ENCODE results near the gene CLRN2.

CLRN2 gene

DNA sequence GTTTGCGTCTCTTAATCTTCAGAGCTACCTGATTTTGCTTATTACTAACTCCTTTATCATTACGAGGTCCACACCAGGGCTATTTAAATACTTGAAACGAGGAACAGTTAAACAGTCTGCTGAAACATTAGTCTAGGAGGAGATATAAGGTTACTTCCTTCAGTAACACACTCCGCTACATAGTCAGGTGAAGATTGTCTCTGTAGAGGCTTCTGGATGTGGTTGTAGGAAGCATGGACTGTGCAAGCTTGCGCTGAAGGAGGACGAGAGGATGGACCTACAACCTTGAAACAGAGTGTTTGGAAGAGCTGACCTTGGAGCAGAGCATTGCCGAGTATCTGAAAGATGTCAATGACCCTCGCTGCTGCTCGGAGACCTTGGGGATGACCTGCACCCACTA, at the start of gene CLRN2:
Gene CLRN2, plus strand, starts transcription at position 301 of the 400 bp plus-strand sequence. CDS start 102 bp downstream, outside the sequence.
- DNase-seq (ENCODE audit: low read depth), result no peak

DNA sequence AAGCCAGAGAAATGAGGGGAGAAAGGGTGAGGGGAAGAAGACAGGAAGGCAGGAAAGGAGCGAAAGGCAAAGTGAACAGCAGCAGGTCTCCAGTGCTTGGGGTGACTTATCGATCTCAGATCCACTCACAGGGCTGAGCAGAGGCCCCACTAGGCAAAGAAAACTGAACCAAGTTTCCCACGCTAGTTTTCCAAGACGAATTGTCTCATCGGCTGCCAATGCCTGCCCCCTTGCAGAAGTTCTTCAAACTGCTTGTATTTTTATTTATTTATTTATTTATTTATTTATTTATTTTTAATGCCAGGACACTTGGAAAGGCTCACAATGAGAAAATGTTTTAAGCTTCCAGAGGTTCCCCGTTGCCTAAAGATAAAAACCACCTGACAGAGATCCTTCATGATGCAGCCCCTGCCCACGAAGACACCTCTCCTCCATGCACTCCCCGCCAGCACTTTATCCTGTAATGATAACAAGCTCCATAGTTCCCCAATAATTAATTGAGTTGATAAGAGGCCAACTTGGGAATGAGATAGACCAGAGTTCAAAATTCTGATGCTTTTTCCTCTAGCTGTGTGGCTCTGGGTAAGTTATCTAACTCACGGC, 46.2 kb upstream of the CLRN2 start:
- DNase-seq (ENCODE audit: low read depth), result no peak

DNA sequence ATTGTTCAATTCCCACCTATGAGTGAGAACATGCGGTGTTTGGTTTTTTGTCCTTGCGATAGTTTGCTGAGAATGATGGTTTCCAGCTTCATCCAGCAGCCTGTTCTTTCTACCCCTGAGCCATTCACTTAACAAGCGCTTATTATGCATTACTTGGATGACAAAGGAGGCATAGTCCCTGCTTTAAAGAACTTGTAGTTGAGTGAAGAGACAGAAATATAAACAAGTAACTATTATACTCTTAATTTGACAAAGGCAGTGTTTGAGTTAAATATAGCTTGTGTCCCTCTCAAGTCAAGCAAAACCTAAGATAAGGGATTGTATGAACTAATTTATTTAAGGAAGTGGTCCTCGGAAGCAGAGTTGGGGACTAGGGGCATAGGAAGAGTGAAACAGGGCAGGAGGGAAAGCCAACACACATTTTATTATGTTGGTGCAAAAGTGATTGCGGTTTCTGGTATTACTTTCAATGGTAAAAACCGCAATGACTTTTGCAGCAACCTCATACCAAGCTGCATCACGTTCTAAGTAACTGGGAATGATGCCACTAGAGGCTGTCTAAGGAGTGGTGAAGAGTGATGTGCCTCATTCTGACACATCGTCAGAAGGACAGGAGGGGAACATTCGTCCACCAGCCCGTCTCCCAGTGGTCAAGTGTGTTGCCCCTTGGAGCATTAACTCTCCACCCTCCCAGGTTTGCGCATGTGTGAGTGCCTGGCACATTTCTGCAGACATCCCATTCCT, 44.9 kb upstream of the CLRN2 start:
- no peak for DNase-seq (ENCODE audit: low read depth)

GRCh38 chr4:17475481-17475880, 39.5 kb upstream of the CLRN2 start:
- DNase-seq (ENCODE audit: low read depth), result no peak

DNA sequence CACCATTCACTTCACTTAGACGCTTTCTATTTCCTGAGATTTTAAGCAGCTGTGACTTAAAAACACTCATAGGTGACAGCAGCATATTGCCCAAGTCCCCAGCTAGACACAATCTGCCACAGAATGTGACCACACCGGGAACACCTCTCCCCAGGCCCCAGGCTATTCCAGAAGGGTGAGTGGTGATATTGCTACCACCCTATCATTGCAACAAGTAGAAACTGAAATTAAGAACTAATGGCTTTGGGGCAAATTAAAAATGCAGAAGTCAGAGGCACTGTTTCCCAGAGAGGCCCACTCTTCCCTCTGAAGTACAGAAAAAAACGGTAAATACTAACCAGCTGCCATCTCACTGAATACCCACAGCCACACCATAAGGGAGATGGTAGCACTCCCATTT, 38.1 kb upstream of the CLRN2 start:
- DNase-seq (ENCODE audit: low read depth), result no peak

DNA sequence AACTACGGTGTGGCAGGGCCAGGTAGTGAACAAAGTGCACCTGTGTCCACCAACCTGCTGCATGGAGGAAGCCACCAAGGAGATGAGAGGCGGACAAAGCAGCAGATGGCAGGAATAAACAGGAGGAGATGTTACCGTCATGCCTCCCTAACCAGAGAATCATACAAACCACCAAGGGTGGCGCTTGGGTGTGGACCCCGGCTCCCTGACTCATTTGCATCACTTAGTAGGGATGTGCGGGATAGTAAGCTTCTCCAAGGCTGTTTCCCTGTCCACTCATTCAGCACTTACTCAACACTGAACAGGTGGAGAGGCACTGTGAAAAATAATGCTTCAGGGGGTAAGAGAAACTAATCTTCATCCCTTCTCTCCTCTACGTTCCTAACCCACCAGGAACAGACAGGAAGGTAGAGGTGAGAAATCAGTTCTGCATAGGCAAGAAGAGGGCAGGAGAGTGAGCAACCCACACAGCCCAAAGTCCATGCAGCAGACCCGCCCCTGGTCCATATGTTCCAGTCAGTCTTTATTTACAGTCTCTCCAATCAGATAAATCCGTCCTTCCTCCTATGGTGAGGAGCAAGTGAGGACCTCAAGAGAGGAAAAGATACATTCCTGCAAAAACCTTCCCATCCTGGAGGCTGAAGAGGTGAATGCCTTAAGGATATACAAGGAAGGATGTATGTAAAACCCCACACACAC, 37.0 kb upstream of the CLRN2 start:
- DNase-seq (ENCODE audit: low read depth), result no peak

DNA sequence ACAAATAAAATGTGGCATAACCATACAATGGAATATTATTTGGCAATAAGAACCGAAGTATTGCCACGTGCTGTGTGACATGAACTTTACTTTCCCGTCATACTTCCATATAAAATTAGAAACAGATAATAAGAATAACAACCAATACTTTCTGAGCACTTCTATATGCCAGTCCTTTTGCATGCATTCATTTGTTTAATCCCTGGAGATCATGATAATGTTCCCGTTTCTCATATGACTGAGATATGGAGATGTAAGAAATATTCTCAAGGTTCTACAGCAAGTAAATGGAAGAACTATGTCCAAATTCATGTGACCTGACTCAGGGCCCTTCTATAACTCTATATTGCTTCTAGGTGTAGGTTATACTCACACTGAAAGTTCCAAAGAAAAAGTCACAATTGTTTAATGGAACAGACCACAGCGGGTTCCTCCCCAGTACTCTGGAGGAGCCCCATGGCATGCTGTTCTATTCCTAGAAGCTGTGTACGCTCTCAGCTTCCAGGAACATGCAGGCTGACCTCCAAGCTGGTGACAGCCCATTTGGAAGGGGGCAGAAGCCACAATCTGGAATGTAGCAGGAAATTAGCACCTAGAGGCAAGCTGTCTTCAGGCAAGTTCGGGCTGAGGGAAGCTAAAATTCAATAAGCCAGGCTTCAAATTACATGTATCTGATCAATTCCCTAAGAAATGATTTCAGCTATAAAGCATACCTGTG, 34.6 kb upstream of the CLRN2 start:
- DNase-seq (ENCODE audit: low read depth), result no peak

DNA sequence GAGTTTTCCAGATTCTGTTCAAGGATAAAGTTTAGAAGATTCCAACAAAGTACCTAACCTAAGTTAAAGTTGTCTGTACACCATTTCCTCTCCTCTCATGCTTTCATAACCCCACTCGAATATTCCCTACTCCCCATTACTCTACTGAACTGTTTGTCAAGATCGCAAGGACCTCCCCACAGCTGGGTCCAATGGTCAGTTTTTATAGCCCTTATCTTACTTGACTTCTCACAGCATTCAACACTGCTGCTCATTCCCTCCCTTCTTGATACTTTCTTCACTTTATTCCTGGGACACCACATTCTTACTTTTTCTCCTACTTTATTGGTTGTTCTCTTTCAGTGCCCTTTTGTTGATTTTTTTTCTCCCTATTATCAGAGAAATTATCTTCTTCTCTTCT, 34.0 kb upstream of the CLRN2 start:
- no peak for DNase-seq (ENCODE audit: low read depth)

DNA sequence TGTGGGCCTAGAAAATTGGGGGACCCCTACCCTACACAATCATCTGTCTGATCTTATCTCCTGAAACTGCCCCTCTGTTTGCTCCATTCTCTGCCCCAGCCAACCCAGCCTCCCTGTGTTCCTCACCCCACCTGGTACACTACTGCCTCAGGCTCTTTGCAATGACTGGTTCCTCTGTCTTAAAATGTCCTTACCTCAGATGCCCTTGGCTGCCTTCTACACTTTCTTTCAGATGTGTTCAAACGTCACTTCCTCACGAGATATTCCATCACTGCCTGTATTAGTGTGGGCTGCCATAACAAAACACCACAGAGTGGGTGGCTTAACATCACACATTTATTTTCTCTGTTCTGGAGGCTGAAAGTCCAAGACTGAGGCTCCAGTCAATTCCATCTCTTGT, 32.2 kb upstream of the CLRN2 start:
- DNase-seq (ENCODE audit: low read depth), result no peak

DNA sequence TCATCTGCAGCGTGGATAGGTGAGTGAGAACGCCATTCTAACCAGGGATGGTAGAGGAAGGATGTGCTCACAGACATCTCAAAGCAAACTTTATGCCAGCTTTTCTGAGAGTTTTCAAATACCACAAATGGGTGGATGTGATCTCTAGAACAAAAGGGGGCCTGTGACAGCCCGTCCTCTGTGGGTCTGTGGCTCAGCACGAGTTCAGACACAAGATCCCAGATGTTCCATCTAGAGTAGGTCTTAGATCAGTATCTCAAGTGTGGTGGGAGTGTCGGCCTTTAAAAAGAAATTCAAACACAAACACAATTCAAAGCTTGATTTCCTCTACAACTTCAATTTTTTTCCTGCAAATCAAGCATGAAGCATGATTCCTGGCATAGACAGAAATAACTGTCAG, 25.8 kb upstream of the CLRN2 start:
- no peak for DNase-seq (ENCODE audit: low read depth)

DNA sequence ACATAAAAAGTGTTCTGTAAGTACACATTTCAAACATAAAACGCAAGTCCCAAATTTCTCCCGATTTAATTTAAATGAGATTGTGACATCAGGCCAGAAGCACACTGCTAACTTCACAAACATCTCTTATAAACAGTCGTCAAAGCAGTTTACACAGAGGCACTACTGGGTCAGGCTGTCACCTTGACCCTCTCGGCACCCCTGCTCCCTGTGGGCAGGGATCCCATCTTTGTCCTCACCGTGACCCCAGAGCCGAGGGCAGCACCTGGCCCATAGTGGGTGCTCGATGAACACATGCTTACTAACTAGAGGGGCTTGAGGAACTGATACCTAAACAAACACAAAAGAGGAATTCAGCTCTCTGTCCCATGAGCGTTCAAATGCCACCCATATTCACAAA, 25.2 kb upstream of the CLRN2 start:
- DNase-seq (ENCODE audit: low read depth), result no peak

GRCh38 chr4:17490575-17491059, 24.3 kb upstream of the CLRN2 start:
- DNase-seq (ENCODE audit: low read depth), result no peak

- DNase-seq (ENCODE audit: low read depth), result no peak
These were observed 23.8 kb upstream of the CLRN2 start for GRCh38 chr4:17491196-17491595.

- no peak for DNase-seq (ENCODE audit: low read depth)
These were observed 22.8 kb upstream of the CLRN2 start for GRCh38 chr4:17492058-17492741.

DNA sequence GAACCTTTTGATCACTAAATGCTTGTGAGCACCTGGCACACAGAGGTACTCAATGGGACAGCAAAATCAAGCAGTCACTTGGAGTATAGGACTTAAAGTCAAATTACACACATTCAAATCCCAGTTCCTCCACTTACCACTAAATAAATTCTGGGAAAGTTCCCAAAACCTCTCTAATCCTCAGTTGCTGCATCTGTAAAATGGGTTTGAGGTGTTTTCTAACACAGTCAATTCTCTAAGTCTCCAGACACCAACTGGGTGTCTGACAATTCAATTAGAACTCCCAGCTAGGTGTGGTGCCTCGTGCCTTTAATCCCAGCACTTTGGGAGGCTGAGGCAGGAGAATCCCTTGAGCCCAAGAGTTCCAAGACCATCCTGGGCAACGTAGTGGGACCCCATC, 22.1 kb upstream of the CLRN2 start:
- DNase-seq (ENCODE audit: low read depth), result no peak

GRCh38 chr4:17493619-17494018, 21.3 kb upstream of the CLRN2 start:
- DNase-seq (ENCODE audit: low read depth), result no peak

GRCh38 chr4:17494258-17495190, 20.4 kb upstream of the CLRN2 start:
- peak; percentile 62 for DNase-seq (ENCODE audit: low read depth)

DNA sequence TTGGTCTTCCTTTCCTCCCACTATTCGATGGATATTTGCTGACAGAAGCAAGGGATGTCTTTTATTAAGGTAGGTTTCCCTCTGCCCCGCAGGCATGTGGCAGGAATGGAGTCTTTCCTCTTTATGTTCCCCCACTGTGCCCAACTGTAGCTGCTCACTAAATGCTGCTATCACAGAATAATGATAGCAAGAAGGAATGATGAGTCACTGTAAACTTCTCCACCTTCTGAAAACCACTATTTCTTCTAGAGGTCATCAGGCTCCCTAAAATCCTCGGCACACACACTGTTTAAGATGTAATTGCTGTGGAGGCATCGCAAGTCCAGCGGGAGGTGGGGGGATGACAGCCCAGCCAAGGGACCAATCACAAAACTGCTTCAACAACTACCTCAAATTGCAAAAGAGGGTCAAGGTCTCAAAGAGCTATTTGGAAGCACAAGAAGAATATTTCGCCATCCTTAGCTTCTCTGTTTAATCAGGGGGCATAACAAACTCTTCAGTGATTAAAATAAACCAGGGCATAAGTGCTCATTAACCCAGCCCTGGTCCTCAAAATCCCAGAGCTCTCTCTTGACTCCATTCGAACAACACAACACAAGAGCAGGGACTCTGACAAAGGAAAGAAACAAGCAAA, 17.0 kb upstream of the CLRN2 start:
- DNase-seq (ENCODE audit: low read depth), result no peak

- no peak for DNase-seq (ENCODE audit: low read depth)
These were observed 14.4 kb upstream of the CLRN2 start for GRCh38 chr4:17500574-17500973.

GRCh38 chr4:17502756-17503155, 12.2 kb upstream of the CLRN2 start:
- no peak for DNase-seq (ENCODE audit: low read depth)
